ENCODE results near the gene MRPL38.

The MRPL38 gene

DNA sequence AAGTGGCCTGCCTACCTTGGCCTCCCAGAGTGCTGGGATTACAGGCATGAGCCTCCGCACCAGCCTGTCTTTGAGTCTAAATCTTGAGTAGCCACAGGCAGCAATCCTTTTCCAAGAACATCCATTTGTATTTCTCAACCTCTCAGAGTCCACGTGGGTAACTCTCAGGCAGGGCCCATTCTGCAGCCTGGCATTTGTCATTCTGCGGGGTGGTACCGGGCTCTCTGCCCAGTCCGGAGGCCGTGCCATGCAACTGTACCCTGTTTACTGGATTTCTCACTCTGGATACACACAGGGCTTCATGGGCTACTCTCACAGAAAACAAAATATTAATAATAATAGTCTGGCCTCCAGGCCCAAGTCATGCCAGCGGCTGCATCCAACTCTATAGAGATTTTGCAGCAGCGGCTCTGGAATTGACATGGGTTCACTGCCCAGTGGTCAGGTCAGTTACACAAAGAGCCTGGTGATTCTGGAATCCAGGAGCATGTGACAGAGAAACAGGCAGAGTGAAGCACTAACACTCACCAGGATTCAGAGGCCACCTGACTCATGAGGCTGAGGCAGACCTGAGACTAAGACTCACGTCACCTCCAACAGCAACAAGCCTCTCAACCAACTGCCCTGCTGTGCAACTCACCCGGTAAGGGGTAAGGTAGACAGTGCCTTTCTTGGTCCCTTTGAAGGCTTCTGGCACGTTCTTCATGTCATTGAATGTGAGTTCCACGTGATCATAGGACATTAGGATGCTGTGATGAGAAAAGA, 53.6 kb downstream of the MRPL38 start:
- DNase-seq = no peak

GRCh38 chr17:75849724-75850123, 55.0 kb downstream of the MRPL38 start:
- DNase-seq = no peak

DNA sequence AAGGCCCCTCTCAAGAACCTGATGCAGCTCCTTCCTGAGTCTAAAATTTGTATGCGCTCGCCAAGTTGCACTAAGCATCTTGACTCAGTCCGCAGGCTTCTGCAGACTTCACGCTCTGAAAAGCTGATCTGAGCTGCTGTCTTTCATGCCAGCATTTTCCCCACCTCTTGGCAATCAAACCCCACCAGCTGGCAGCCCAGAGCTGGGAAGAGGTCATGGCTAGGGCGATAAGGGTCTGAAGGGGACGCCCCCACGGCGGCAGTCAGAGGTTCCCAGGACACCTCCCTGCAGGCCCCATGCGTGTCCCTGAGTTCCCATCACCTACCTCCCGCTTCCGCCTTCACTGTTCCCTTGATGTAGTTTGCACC, 55.4 kb downstream of the MRPL38 start:
- no peak for DNase-seq
